Activated CD4-positive, CD25-positive, alpha-beta regulatory T cell treated with anti-CD3 and anti-CD28 coated beads, Interleukin-2, amount 50 U/mL, for 72 hours (primary cell): Measurements from ENCODE around the gene NABP2.
"Not testable (repeated sequence)": the region's sequence is repeated elsewhere in the genome, so short reads cannot be mapped to it uniquely, and the experiment has no call there.

ENCODE experiments used
- DNase-seq: peaks from one replicate; pipeline ENCODE4 v3.0.0; 2021

The NABP2 gene

GRCh38 chr12:56224102-56224701, at the start of gene NABP2:
NABP2 (plus strand) TSS chr12:56224342; CDS start chr12:56224857, 515 bp downstream.
- DNase-seq: peak; percentile 91

GRCh38 chr12:56178347-56178746, 45.8 kb upstream of the NABP2 start:
- no peak for DNase-seq

- no peak for DNase-seq
Observed at GRCh38 chr12:56186957-56187356, 37.2 kb upstream of the NABP2 start.

GRCh38 chr12:56188131-56188777, 35.9 kb upstream of the NABP2 start:
- no peak for DNase-seq

- DNase-seq: no peak
Observed at GRCh38 chr12:56188778-56189098, 35.4 kb upstream of the NABP2 start.

GRCh38 chr12:56189099-56189917, 34.8 kb upstream of the NABP2 start, which contains the start of gene SMARCC2:
SMARCC2 (minus strand) TSS chr12:56189483; CDS start chr12:56189461, 22 bp downstream.
- DNase-seq: peak; percentile 85

- DNase-seq: peak; percentile 88
Observed at GRCh38 chr12:56189918-56190694, 34.0 kb upstream of the NABP2 start.

GRCh38 chr12:56190695-56191155, 33.4 kb upstream of the NABP2 start:
- DNase-seq: no peak

GRCh38 chr12:56192582-56192981, 31.6 kb upstream of the NABP2 start:
- DNase-seq: no peak

GRCh38 chr12:56193025-56193578, 31.0 kb upstream of the NABP2 start:
- DNase-seq: peak; percentile 66

- not testable (repeated sequence) for DNase-seq
Observed at GRCh38 chr12:56196818-56197550, 27.2 kb upstream of the NABP2 start.

- no peak for DNase-seq
Observed at GRCh38 chr12:56197921-56198635, 26.1 kb upstream of the NABP2 start.

- DNase-seq: no peak
Observed at GRCh38 chr12:56198836-56199235, 25.3 kb upstream of the NABP2 start.

GRCh38 chr12:56202366-56202765, 21.8 kb upstream of the NABP2 start:
- DNase-seq: no peak

- DNase-seq: no peak
Observed at GRCh38 chr12:56202838-56203237, 21.3 kb upstream of the NABP2 start.

- DNase-seq: no peak
Observed at GRCh38 chr12:56204275-56204674, 19.9 kb upstream of the NABP2 start.

- DNase-seq: no peak
Observed at GRCh38 chr12:56205445-56205844, 18.7 kb upstream of the NABP2 start.

- DNase-seq: no peak
Observed at GRCh38 chr12:56206452-56207166, 17.5 kb upstream of the NABP2 start.

GRCh38 chr12:56208006-56208405, 16.1 kb upstream of the NABP2 start:
- no peak for DNase-seq

- no peak for DNase-seq
Observed at GRCh38 chr12:56212361-56212760, 11.8 kb upstream of the NABP2 start.

- no peak for DNase-seq
Observed at GRCh38 chr12:56213878-56214277, 10.3 kb upstream of the NABP2 start.
